ENCODE data around the gene SDE2. TPM values are rescaled to one million over a fixed set of nuclear protein-coding genes. Genes with fewer than 3 reads are reported as not detected.
A peak's percentile ranks its signal among the peaks of the same experiment; 100 is the strongest.

The SDE2 gene
- total and polyA plus RNA-seq, 10 of the 15 experiments (the other 5 are each of a cell fraction or from before 2014, with no cell fraction given) = 2.7 to 19.4 (median 12.6) TPM

DNA sequence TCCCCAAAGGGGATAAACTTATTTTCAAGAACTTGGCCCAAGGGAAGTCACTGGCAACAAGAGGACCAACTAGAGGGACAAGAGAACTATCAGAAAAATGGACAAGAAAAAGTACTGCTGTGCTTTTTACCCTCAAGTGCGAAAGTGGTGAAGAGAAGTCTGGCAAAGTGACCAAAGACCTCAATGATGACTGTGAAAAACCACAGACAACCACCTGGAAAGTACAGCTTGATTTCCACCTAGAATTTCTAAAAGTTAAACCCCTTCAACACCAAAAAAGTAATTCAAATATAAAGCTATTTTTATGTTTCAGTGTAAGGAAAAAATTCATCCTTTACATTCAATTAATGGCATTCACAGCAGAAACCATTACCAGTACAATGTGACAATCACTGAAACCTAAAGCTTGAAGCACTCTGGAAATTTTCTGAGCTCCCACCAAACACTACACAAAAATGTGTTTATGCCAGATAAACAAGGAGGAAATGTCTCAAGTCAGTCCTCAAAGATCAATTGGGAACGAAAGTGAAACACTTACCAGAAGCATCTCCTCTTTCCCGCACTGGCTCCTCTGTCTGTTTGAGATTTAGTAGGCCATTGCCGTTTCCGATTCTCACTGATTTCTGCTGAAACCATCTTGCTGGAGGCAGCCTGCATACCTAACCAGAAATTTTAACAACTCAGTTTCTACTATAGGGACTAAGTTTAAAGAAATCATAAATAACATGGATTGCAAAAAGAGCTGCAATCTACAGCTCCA lies 8.3 kb downstream of the SDE2 start (continued):
- TF ChIP-seq IRF5 (IDR thresholded peaks at IDR 0.05; ENCODE audit: borderline replicate concordance) = no peak
- TF ChIP-seq CEBPB (IDR thresholded peaks at IDR 0.05; ENCODE audit: borderline replicate concordance in 1 of 2, low read depth in 2 of 2, low read length in 2 of 2) = no peak
- no peak for TF ChIP-seq BCL11A (IDR thresholded peaks at IDR 0.05; ENCODE audit: low read depth, low read length)
- TF ChIP-seq ATF3 (IDR thresholded peaks at IDR 0.05; ENCODE audit: borderline replicate concordance, extremely low read depth, low read depth, low read length) = no peak
- TF ChIP-seq, protein P1, sequence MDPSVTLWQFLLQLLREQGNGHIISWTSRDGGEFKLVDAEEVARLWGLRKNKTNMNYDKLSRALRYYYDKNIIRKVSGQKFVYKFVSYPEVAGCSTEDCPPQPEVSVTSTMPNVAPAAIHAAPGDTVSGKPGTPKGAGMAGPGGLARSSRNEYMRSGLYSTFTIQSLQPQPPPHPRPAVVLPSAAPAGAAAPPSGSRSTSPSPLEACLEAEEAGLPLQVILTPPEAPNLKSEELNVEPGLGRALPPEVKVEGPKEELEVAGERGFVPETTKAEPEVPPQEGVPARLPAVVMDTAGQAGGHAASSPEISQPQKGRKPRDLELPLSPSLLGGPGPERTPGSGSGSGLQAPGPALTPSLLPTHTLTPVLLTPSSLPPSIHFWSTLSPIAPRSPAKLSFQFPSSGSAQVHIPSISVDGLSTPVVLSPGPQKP (IDR thresholded peaks at IDR 0.05; ENCODE audit: low read depth, low read length) = no peak
- no peak for TF ChIP-seq BMI1 (IDR thresholded peaks at IDR 0.05; ENCODE audit: borderline replicate concordance)
- TF ChIP-seq NR2C1 (IDR thresholded peaks at IDR 0.05) = no peak
- no peak; the same call in 1 of the 2 replicates for TF ChIP-seq CBX5 (IDR thresholded peaks at IDR 0.05; ENCODE audit: low read depth)
- peak; percentile 58 for TF ChIP-seq NFIC (IDR thresholded peaks at IDR 0.05; ENCODE audit: low read depth, low read length)
- no peak for TF ChIP-seq ZNF207 (IDR thresholded peaks at IDR 0.05; ENCODE audit: borderline replicate concordance)
- TF ChIP-seq SRF (IDR thresholded peaks at IDR 0.05; ENCODE audit: low read depth in 2 of 2, low read length in 2 of 2) = no peak
- TF ChIP-seq IRF3 (IDR thresholded peaks at IDR 0.05) = no peak
- TF ChIP-seq, protein P2, sequence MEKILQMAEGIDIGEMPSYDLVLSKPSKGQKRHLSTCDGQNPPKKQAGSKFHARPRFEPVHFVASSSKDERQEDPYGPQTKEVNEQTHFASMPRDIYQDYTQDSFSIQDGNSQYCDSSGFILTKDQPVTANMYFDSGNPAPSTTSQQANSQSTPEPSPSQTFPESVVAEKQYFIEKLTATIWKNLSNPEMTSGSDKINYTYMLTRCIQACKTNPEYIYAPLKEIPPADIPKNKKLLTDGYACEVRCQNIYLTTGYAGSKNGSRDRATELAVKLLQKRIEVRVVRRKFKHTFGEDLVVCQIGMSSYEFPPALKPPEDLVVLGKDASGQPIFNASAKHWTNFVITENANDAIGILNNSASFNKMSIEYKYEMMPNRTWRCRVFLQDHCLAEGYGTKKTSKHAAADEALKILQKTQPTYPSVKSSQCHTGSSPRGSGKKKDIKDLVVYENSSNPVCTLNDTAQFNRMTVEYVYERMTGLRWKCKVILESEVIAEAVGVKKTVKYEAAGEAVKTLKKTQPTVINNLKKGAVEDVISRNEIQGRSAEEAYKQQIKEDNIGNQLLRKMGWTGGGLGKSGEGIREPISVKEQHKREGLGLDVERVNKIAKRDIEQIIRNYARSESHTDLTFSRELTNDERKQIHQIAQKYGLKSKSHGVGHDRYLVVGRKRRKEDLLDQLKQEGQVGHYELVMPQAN (conservative IDR thresholded peaks at IDR 0.05) = no peak
- no peak for TF ChIP-seq SMAD5 (IDR thresholded peaks at IDR 0.05; ENCODE audit: low read depth)
- TF ChIP-seq SIN3A (IDR thresholded peaks at IDR 0.05; ENCODE audit: low read depth, low read length) = no peak
- TF ChIP-seq FOXK2 (IDR thresholded peaks at IDR 0.05) = no peak
- TF ChIP-seq BRCA1 (IDR thresholded peaks at IDR 0.05; ENCODE audit: low read depth, low read length) = no peak
- TF ChIP-seq, protein P3, sequence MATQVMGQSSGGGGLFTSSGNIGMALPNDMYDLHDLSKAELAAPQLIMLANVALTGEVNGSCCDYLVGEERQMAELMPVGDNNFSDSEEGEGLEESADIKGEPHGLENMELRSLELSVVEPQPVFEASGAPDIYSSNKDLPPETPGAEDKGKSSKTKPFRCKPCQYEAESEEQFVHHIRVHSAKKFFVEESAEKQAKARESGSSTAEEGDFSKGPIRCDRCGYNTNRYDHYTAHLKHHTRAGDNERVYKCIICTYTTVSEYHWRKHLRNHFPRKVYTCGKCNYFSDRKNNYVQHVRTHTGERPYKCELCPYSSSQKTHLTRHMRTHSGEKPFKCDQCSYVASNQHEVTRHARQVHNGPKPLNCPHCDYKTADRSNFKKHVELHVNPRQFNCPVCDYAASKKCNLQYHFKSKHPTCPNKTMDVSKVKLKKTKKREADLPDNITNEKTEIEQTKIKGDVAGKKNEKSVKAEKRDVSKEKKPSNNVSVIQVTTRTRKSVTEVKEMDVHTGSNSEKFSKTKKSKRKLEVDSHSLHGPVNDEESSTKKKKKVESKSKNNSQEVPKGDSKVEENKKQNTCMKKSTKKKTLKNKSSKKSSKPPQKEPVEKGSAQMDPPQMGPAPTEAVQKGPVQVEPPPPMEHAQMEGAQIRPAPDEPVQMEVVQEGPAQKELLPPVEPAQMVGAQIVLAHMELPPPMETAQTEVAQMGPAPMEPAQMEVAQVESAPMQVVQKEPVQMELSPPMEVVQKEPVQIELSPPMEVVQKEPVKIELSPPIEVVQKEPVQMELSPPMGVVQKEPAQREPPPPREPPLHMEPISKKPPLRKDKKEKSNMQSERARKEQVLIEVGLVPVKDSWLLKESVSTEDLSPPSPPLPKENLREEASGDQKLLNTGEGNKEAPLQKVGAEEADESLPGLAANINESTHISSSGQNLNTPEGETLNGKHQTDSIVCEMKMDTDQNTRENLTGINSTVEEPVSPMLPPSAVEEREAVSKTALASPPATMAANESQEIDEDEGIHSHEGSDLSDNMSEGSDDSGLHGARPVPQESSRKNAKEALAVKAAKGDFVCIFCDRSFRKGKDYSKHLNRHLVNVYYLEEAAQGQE (IDR thresholded peaks at IDR 0.05; ENCODE audit: low read depth, low read length) = no peak
- no peak for TF ChIP-seq CREM (IDR thresholded peaks at IDR 0.05; ENCODE audit: low read depth)
- no peak for TF ChIP-seq YY1 (IDR thresholded peaks at IDR 0.05; ENCODE audit: low read depth, low read length)
- no peak for TF ChIP-seq CHD4 (IDR thresholded peaks at IDR 0.05)
- no peak for TF ChIP-seq SP1 (IDR thresholded peaks at IDR 0.05; ENCODE audit: low read depth, low read length)
